CD4-positive, CD25-positive, alpha-beta regulatory T cell (primary cell): ENCODE measurements around the gene IL2. TPM values are rescaled to one million over a fixed set of nuclear protein-coding genes. Genes with fewer than 3 reads are reported as not detected.

Experiments used
- ATAC-seq, 2 donors: fragments of 150-1000 bp; cut with Tn5 transposase; one replicate each; pipeline ENCODE4 v1.10.0; 2021; ENCODE audit warnings: low read depth in 2 of 2, moderate number of reproducible peaks in 2 of 2, moderate library complexity in 1 of 2
- DNase-seq, 3 donors: peaks; one replicate each; pipeline versions ENCODE4 v3.0.0 to v3.0.0-alpha.2; 2012 to 2022; ENCODE audit warnings: mixed read lengths in 1 of 3
- H3K27ac ChIP-seq: one replicate; pipeline ENCODE4 v1.7.0; 2013; ENCODE audit warnings: mild to moderate bottlenecking, low read length; ENCODE audit not compliant: insufficient read depth, poor library complexity, severe bottlenecking
- H3K27me3 ChIP-seq: one replicate; pipeline ENCODE4 v1.7.0; 2013; ENCODE audit warnings: low read length; ENCODE audit not compliant: control insufficient read depth, insufficient read depth
- H3K36me3 ChIP-seq: one replicate; pipeline ENCODE4 v1.7.0; 2013; ENCODE audit warnings: mild to moderate bottlenecking, low read length, moderate library complexity; ENCODE audit not compliant: control insufficient read depth, insufficient read depth
- H3K4me1 ChIP-seq: 2 replicates; pipeline ENCODE4 v1.7.0; 2013; ENCODE audit warnings: mild to moderate bottlenecking, low read length; ENCODE audit not compliant: insufficient read depth, control insufficient read depth, poor library complexity, severe bottlenecking
- H3K4me3 ChIP-seq: one replicate; pipeline ENCODE4 v1.7.0; 2013; ENCODE audit warnings: low read depth, mild to moderate bottlenecking, low read length, moderate library complexity
- H3K9me3 ChIP-seq, 2 experiments: 1 replicate in 1 of 2; 2 replicates in 1 of 2; pipeline ENCODE4 v1.7.0; 2013; ENCODE audit warnings: low read length in 2 of 2, mild to moderate bottlenecking in 1 of 2, moderate library complexity in 1 of 2; ENCODE audit not compliant: control insufficient read depth in 2 of 2
- H3K27ac Mint-ChIP-seq, 3 donors: one replicate each; pipeline ENCODE4 v1.8.0; 2020 to 2022; ENCODE audit warnings: mild to moderate bottlenecking in 3 of 3, mixed read lengths in 3 of 3, moderate library complexity in 2 of 3
- H3K27me3 Mint-ChIP-seq: one replicate; pipeline ENCODE4 v1.8.0; 2022; ENCODE audit warnings: mild to moderate bottlenecking, mixed read lengths
- H3K36me3 Mint-ChIP-seq: one replicate; pipeline ENCODE4 v1.8.0; 2020; ENCODE audit warnings: mixed read lengths
- H3K4me1 Mint-ChIP-seq, 4 donors: one replicate each; pipeline ENCODE4 v1.8.0; 2020 to 2022; ENCODE audit warnings: mixed read lengths in 4 of 4, mild to moderate bottlenecking in 1 of 4
- H3K4me3 Mint-ChIP-seq, 4 donors: one replicate each; pipeline ENCODE4 v1.8.0; 2020 to 2022; ENCODE audit warnings: mild to moderate bottlenecking in 4 of 4, mixed read lengths in 4 of 4, moderate library complexity in 3 of 4
- H3K9me3 Mint-ChIP-seq, 7 donors: one replicate each; pipeline ENCODE4 v1.8.0; 2020 to 2022; ENCODE audit warnings: mixed read lengths in 7 of 7, mild to moderate bottlenecking in 3 of 7, moderate library complexity in 2 of 7
- polyA plus RNA-seq, 4 donors: library from polyadenylated mRNA; unstranded; fragments of 300-500 nt; fragmentation: Illumina TruSeq; gene quantifications; one replicate each; pipeline ENCODE4 v1.2.3, GENCODE V29; 2021
- total RNA-seq: library from RNA; stranded (reverse); gene quantifications from one replicate; pipeline ENCODE4 v1.2.3, GENCODE V29; 2022

The IL2 gene
- total and polyA plus RNA-seq, 5 donors from 2014 or later, result 1.0 TPM; not detected in 4

DNA sequence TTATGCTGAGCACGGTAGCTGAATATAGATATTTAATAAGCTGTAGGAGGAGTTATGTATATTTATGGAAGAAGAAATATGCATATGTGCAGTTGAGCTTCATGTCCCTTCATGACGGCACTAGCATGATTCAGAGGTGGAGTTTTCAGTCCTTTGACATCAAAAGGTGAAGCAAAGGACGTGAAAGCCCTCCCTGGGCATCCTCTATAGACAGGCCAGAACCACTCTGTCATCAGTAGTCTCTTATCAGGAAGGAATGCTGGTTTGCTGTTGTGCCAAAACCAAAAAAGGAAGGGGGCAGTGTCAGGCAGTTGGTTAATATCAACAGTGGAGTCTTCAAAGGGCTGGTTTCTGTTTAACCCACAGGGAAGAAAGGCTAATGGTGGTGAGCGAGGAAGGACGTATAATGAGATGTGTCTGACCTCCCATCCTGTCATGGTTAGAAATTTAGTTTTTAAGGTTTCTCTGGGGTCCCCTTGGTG, 23.5 kb upstream of the IL2 start:
- H3K4me1 Mint-ChIP-seq, result peaks cover 0 to 3% (median 0%) of the 10 kb centered on the region in 4 donors
- no peak overlapping the region for H3K27ac Mint-ChIP-seq
- no peaks in the 10 kb centered on the region for H3K4me1 ChIP-seq
- H3K4me3 ChIP-seq, result no peak overlapping the region
- no peaks in the 10 kb centered on the region for H3K36me3 Mint-ChIP-seq
- no peak overlapping the region for H3K4me3 Mint-ChIP-seq
- no peaks in the 10 kb centered on the region for H3K36me3 ChIP-seq
- H3K9me3 ChIP-seq, result no peaks in the 10 kb centered on the region
- H3K27ac ChIP-seq, result no peak overlapping the region
- H3K27me3 Mint-ChIP-seq, result peaks cover 10% of the 10 kb centered on the region
- DNase-seq, result no peak
- ATAC-seq, result no peak
- H3K9me3 Mint-ChIP-seq, result peaks cover 0 to 2% (median 0%) of the 10 kb centered on the region in 7 donors
- H3K27me3 ChIP-seq, result peaks cover 2% of the 10 kb centered on the region

DNA sequence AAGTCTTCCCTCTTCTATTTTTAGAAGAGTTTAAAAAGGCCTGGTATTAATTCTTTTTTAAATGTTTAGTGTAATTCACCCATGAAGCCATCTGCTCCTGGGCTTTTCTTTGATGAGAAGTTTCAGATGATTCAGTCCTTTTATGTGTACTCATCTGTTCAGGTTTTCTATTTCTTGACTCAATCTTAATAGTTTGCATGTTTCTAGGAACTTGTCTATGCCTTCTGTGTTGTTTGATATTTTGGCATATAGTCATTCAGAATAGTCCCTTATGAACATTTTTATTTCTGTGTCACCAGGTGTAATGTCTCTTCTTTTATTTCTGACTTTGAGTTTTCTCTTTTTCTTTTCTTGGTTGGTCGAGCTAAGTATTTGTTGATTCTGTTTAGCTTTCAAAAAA, 20.2 kb upstream of the IL2 start:
- peaks cover 0 to 3% (median 0%) of the 10 kb centered on the region in 4 donors for H3K4me1 Mint-ChIP-seq
- H3K27me3 Mint-ChIP-seq, result peaks cover 5% of the 10 kb centered on the region
- Histone ChIP-seq H3K36me3 (no peaks in the 10 kb centered on the region), H3K9me3 (no peaks in the 10 kb centered on the region), H3K27me3 (peaks cover 2% of the 10 kb centered on the region), H3K4me1 (no peaks in the 10 kb centered on the region), H3K27ac (no peak overlapping the region), H3K4me3 (no peak overlapping the region)
- no peak overlapping the region for H3K4me3 Mint-ChIP-seq
- no peak for ATAC-seq
- no peak overlapping the region for H3K27ac Mint-ChIP-seq
- H3K9me3 Mint-ChIP-seq, result peaks cover 0 to 6% (median 3%) of the 10 kb centered on the region in 7 donors
- DNase-seq, result no peak
- no peaks in the 10 kb centered on the region for H3K36me3 Mint-ChIP-seq

DNA sequence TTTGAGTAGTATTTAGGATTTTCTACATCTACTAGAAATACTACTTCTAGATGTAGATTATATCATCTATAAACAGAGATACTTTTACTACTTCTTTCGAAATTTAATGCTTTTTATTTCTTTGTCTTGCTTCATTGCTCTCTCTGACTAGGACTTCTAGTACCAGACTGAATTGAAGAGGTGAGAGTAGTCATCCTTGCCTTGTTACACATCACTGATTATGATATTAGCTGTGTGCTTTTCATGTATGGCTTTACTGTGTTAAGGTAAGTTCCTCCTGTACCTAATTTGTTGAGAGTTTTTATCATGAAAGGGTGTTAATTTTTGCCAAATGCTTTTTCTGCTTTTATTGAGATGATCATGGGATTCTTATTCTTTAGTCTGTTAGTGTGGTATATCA, 19.6 kb upstream of the IL2 start:
- H3K36me3 Mint-ChIP-seq, result no peaks in the 10 kb centered on the region
- Histone ChIP-seq H3K4me1 (no peaks in the 10 kb centered on the region), H3K27ac (no peak overlapping the region), H3K27me3 (peaks cover 2% of the 10 kb centered on the region), H3K36me3 (no peaks in the 10 kb centered on the region), H3K4me3 (no peak overlapping the region), H3K9me3 (no peaks in the 10 kb centered on the region)
- H3K4me3 Mint-ChIP-seq, result no peak overlapping the region
- peaks cover 5% of the 10 kb centered on the region for H3K27me3 Mint-ChIP-seq
- no peak for ATAC-seq
- no peak for DNase-seq
- no peak overlapping the region for H3K27ac Mint-ChIP-seq
- H3K9me3 Mint-ChIP-seq, result peaks cover 0 to 6% (median 3%) of the 10 kb centered on the region in 7 donors
- H3K4me1 Mint-ChIP-seq, result peaks cover 0 to 3% (median 0%) of the 10 kb centered on the region in 4 donors

DNA sequence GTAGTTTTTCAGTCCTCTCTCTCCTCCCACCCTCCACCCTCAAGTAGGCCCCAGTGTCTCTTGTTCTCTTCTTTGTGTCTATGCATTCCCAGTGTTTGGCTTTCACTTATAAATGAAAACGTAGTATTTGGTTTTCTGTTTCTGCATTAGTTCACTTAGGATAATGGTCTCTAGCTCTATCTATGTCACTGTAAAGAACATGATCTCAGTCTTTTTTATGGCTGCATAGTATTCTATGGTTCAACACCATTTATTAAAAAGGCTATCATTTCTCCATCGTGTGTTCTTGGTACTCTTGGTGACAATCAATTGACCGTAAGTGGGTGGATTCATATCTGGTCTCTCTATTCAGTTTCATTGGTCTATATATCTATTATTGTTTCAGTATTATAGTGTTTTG, 18.7 kb upstream of the IL2 start:
- no peak overlapping the region for H3K4me3 Mint-ChIP-seq
- H3K9me3 Mint-ChIP-seq, result peaks cover 0 to 6% (median 3%) of the 10 kb centered on the region in 7 donors
- no peaks in the 10 kb centered on the region for H3K9me3 ChIP-seq
- H3K4me3 ChIP-seq, result no peak overlapping the region
- ATAC-seq (no peak), DNase-seq (no peak)
- H3K36me3 ChIP-seq, result no peaks in the 10 kb centered on the region
- peaks cover 2% of the 10 kb centered on the region for H3K27me3 ChIP-seq
- peaks cover 2% of the 10 kb centered on the region for H3K27me3 Mint-ChIP-seq
- H3K27ac ChIP-seq, result no peak overlapping the region
- H3K4me1 ChIP-seq, result no peaks in the 10 kb centered on the region
- H3K27ac Mint-ChIP-seq, result no peak overlapping the region
- H3K4me1 Mint-ChIP-seq, result peaks cover 0 to 3% (median 0%) of the 10 kb centered on the region in 4 donors
- H3K36me3 Mint-ChIP-seq, result no peaks in the 10 kb centered on the region

DNA sequence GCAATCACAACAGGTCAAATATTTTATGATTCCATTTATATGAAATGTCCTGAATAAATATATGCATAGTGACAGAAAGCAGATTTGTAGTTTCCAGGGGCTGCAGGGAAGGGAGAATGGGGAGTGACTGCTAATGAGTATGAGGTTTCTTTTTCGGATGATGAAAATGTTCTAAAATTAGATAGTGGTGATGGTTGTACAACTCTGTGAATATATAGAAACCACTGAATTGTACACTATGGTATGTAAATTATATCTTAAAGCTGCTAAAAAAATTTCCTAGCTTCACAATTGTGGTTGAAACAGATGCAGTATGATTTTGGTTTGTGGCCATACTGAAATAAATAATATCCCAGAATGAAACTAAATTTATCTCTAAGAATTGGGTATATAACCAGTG, 12.9 kb upstream of the IL2 start:
- Mint-ChIP-seq H3K36me3 (no peaks in the 10 kb centered on the region), H3K4me3 (no peak overlapping the region), H3K9me3 (peaks cover 2 to 6% (median 3%) of the 10 kb centered on the region in 7 donors), H3K27me3 (no peaks in the 10 kb centered on the region), H3K4me1 (no peaks in the 10 kb centered on the region), H3K27ac (no peak overlapping the region)
- H3K36me3 ChIP-seq, result no peaks in the 10 kb centered on the region
- no peak overlapping the region for H3K27ac ChIP-seq
- H3K4me1 ChIP-seq, result no peaks in the 10 kb centered on the region
- no peaks in the 10 kb centered on the region for H3K27me3 ChIP-seq
- ATAC-seq (no peak), DNase-seq (no peak)
- no peak overlapping the region for H3K4me3 ChIP-seq
- no peaks in the 10 kb centered on the region for H3K9me3 ChIP-seq

DNA sequence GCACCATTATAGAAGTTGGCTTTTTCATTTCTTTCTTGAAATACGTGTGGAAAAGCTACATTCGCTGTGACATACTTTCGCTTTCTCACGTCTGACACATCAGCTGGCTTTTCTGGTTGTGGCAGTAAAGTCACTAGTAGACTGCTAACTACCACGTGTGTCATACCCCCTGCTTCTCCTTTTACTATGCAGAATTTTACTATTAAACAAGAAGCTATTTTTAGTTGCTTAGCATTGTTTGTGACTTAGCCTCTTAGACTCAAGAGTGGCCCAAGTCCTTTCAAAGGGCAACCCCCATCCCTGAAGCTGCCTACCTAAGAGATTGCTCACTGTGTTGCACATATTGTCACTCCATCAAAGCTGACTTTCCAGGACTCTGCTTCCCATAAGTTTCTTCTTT, 2.1 kb upstream of the IL2 start:
- H3K4me3 Mint-ChIP-seq, result peak overlapping the region; percentile 78 to 87 (median 82)
- Histone ChIP-seq H3K4me3 (peak overlapping the region; percentile 87), H3K9me3 (no peaks in the 10 kb centered on the region), H3K4me1 (peaks cover 18% of the 10 kb centered on the region), H3K27me3 (no peaks in the 10 kb centered on the region), H3K27ac (no peak overlapping the region), H3K36me3 (no peaks in the 10 kb centered on the region)
- peaks cover 0 to 5% (median 0%) of the 10 kb centered on the region in 7 donors for H3K9me3 Mint-ChIP-seq
- DNase-seq (peak in 1 of 3 donors; percentile 63), ATAC-seq (peak; percentile 55 to 74)
- peak overlapping the region; percentile 72 to 90 (median 72) for H3K27ac Mint-ChIP-seq
- peaks cover 14 to 36% (median 28%) of the 10 kb centered on the region in 4 donors for H3K4me1 Mint-ChIP-seq
- no peaks in the 10 kb centered on the region for H3K36me3 Mint-ChIP-seq
- no peaks in the 10 kb centered on the region for H3K27me3 Mint-ChIP-seq

DNA sequence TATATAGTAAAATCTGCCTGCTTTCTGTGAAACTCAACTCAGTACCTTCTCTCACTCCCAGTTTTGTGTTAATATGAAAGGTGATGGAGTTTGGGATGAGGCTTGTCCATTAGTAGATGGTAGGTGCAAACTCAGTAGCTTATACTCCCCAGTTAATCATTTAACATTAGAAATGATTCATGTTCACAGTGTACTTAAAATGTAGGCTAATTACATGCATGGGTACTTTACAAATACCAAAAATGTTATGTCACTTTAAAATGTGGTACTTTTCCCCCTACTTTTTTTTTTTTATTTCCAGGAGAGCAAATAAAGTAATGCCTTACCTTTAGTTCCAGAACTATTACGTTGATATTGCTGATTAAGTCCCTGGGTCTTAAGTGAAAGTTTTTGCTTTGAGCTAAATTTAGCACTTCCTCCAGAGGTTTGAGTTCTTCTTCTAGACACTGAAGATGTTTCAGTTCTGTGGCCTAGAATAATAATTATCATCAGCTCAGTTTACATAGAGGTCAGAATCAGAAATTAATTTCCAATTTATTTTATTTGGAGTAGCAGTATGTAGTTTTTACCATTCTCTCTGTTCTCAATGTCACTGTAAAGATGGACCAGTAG, 3.0 kb downstream of the IL2 start:
- H3K4me1 Mint-ChIP-seq, result peaks cover 11 to 29% (median 24%) of the 10 kb centered on the region in 4 donors
- no peak overlapping the region for H3K4me3 Mint-ChIP-seq

DNA sequence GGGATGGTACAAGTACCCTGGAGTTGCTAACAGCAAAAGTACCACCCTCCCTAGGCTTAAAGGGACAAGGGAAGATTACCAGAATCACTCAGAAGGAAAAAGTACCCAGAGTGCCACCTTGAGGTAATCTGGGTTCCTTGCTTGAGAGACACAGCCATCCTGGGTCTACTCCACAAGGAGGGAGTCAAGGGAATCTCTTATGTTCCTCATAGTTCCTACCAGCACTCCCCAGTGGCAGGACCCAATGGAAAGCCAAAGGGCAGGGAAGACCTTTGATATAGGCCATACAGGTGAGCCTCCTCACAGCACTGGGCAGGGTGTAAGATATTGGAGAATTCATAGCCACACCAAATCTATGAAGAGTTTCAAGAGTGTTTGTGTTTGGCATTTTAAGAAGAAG, 5.7 kb downstream of the IL2 start:
- Mint-ChIP-seq H3K27ac (no peak overlapping the region), H3K36me3 (no peaks in the 10 kb centered on the region)

More for the DNA sequence above, 3.0 kb downstream of the IL2 start:
- H3K4me1 ChIP-seq, result peaks cover 18% of the 10 kb centered on the region
- no peak for ATAC-seq
- Mint-ChIP-seq H3K27me3 (peaks cover 10% of the 10 kb centered on the region), H3K9me3 (no peaks in the 10 kb centered on the region), H3K27ac (no peak overlapping the region), H3K36me3 (no peaks in the 10 kb centered on the region)
- H3K4me3 ChIP-seq, result no peak overlapping the region
- peaks cover 8% of the 10 kb centered on the region for H3K27me3 ChIP-seq
- no peaks in the 10 kb centered on the region for H3K36me3 ChIP-seq
- DNase-seq, result no peak
- H3K9me3 ChIP-seq, result no peaks in the 10 kb centered on the region
- no peak overlapping the region for H3K27ac ChIP-seq

More for the DNA sequence above, 5.7 kb downstream of the IL2 start:
- Histone ChIP-seq H3K9me3 (no peaks in the 10 kb centered on the region), H3K4me1 (no peaks in the 10 kb centered on the region), H3K36me3 (no peaks in the 10 kb centered on the region), H3K27ac (no peak overlapping the region), H3K27me3 (peaks cover 8% of the 10 kb centered on the region), H3K4me3 (no peak overlapping the region)
- ATAC-seq (no peak), DNase-seq (peak in 1 of 3 donors; percentile 10)
- Mint-ChIP-seq H3K4me3 (no peak overlapping the region), H3K4me1 (peaks cover 0 to 7% (median 4%) of the 10 kb centered on the region in 4 donors), H3K9me3 (peaks cover 0 to 3% (median 0%) of the 10 kb centered on the region in 7 donors), H3K27me3 (peaks cover 16% of the 10 kb centered on the region)
